NCI-H345 (cell line): Measurements from ENCODE around the gene NKX3-2.

Experiments used
- DNase-seq: peaks from one replicate; lab custom pipeline; 2025; lab: John Stamatoyannopoulos, UW

NKX3-2 gene

GRCh38 chr4:13530823-13531624, 13.3 kb downstream of the NKX3-2 start:
- DNase-seq: no peak

DNA sequence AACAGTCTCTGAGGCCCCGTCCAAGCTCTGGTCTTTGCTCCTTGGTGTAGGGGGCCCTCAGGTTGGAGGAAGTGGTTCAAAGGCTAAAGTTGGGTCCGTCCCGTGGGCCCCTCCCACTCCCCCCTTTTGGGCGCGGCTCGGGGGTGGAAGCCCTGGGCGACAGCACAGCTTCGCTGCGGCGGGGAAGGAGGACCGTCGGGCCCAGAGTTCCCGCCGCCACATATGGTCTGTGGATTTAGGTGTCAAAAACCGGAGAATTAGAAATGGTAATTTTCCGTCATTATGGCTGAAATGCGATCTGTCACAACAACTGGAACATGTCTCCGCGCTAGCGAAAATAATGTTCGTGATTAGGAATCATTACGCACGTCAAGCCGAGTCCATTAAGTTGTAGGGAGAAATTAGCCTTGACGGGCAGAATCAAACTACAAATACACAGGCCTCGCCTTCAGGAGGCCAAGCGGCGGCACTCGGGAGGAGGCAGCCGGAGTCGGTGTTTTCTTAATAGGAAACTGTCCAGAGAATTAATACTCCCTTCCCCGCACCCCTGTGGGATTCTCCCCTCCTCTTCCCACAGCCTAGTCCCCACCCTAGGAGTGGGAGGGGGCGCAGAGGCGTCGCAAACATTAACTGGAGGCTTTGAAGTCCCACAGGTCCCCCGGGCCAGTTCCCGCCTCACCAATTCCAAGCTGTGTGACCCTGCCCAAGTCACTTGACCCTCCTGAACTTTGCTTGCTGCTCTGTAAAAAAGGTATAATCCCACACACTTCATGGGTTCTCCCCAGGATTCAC, 15.0 kb downstream of the NKX3-2 start:
- no peak for DNase-seq

GRCh38 chr4:13528821-13529127, 15.5 kb downstream of the NKX3-2 start:
- no peak for DNase-seq

- DNase-seq: peak; percentile 4
Observed at GRCh38 chr4:13527981-13528820, 16.1 kb downstream of the NKX3-2 start.

DNA sequence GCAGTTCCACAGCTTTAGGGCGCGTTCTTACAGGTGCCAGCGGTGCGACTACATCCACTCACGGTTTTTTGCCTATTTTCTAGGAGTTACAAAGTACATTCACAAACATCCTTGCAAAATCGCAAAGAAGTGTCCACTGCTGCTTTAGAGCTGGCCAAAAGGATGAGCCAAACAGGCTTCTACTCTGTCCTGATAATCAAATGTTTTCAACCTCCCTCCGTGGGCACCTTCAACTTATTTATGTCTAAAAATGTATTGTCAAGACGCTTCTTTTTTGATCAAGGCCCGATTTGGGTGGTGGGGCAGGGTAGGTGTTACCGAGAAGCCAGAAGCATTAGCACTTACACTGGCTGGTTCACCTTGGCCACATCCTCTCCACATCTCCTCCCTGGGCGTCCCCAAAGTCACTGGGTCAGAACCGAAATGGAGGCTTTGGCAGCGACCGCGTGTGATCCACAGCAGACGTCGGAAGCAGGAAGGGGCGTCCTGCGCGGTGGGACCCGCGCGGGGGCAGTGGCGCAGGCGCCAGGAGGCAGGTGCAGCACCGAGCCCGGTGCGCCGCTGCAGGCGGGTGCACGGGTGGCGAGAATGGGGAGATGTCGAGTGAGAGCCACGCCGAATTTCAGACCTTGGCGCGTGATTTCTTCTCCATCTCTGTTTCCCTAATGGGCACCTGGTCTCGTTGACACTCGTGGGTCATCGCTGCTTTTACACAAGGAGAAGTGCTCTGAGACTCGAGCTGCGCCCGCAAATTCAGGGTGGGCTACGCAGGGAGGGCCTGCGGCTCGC, 16.9 kb downstream of the NKX3-2 start:
- peak; percentile 8 for DNase-seq

GRCh38 chr4:13526658-13527057, 17.6 kb downstream of the NKX3-2 start:
- DNase-seq: no peak

DNA sequence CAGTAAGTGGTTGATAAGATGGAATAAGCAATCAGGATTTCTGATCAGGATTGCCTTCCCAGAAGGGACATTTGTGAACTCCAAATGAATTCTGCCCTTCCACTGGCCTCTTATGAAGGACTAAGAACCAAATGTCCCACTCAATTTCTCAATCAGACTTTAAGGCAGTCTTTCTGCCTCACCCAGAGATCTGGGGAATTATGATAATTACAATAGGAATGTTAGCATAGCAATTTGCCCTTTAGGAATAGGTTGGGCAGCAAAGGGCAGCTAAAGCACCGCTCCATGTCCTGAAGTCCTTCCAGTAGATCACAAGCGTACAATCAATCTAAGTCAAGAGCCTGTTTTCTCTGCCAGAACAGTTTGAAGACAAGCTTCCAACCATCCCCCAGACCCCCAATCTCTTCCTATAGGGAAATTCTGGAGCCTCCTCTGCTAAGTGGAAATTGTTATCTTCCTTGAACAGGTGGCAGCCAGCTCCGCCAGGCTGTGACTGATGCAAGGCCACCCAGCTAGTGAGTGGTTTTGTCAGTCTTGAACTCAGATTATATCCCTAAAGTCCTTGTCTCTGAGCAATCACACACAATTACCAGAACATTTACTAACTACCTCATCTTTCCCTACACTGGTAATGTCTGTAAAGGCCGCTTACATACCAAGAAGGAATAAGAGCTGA, 18.6 kb downstream of the NKX3-2 start:
- DNase-seq: no peak

- no peak for DNase-seq
Observed at GRCh38 chr4:13524504-13525243, 19.6 kb downstream of the NKX3-2 start.

DNA sequence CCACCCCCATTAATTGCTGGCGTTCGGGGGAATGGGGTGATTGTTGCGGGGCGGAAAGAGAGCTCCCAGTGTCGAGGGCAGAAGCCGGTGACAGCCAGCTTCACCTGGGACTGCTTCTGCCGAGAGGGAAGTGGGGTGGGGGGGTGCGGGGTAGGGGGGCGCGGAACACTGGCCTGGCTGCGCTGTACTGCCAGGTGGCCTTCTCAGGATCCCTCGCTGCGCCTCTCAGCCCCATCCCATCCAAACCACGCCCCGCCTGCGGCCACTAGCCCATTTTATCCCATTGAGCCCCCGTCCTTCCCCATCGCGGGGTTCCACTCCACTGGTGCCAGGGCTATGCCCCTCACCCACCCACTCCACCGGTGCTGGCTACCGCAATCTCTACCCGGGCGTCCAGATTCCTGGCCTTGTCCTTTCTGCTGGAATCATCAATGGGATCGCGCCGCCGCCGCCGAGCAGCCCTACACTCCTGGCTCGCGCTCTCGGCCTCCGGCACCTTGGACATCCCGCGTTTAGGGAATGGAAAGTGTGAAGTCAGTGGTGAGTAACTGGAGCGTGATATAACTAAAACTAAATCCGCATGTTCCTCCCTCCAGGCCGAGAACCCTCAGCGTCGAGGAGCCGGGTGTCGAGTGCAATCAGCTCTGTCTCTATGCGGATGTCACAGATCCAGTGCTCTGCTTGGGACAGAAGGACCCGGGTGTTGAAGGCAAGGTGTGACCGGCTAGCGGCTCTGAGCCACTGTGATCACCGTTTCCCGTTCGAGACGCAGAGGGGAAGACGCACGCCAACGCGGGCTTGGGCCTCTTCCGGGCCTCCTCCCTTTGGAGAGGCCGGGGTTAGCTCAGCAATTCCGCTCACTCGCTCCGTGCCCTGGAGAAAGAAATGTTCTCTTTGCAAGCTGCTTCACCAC, 20.5 kb downstream of the NKX3-2 start:
- DNase-seq: no peak

DNA sequence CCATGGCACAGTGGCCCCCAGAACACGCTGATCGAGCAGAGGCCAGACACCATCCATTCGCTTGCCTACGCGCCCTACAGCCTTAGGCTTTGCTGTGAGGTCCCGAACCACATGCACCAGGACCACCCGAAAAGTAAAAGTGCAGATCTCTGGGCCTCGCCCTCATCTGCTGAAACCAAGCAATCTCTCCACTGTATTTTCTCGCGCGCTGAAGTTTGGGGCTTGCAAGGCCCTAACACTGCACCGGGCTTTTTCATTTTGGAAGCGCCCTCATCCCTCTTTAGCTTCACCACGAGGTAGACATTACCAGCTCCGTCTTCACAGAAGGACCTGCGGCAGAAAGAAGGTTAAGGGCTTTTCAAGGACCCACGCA, 21.2 kb downstream of the NKX3-2 start:
- no peak for DNase-seq

DNA sequence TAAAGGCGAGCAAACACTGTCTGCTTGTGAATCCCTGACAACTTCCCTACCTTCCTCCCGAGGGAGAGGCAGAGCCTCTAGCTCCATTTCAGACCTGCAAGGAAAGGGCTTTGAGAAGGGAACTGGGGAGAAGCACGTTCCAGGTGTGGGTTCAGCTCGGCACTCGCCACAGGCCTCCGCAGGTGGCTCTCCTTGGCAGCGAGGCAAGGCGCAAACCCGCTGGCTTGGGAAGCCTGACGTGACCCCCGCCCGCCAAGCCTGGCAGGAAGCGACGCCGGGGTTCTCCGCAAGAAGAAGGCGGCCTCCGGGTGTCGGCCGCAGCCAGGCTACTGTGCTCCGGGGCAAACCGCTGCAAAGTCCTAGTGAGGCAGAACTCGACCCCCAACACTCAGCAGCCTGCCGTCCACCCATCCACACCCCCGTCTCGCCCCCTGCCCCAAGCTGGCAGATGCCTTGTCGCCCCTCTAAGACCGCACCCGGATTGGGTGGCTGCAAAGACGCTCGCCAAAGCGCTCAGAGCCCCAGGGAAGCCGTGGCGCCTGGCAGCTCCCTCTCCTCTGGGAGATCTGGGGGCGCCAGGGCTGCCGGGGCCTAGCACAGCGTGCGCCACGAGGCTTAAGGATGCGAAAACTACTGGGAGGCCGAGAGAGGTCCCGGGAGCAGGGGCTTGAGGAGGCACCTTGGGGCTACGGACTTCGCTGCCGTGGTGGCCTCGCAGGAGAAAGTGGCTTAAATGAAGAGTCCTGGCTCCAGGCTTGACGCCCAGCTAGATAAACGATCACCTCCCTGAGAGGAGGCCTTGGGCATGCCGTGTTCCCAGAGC, 21.8 kb downstream of the NKX3-2 start:
- no peak for DNase-seq

DNA sequence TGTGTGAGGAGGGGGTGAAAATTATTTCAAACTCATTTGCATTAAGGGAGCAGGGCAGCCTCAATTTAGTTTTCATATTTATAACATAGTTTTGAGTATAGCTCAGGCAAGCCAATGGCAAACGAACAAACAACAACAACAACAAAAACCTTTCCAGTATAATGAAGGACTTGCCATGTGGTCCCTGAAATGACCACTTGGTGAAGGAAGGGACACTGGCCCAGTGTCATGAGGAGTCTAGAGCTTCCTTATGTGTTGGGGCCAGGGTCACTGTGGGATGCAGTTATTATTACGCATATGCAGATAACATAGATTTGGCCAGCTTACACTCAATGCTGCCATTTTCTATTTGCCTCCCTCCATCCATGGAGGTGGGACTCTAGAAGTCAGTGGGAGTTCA, 23.3 kb downstream of the NKX3-2 start:
- DNase-seq: no peak

GRCh38 chr4:13516315-13516860, 27.9 kb downstream of the NKX3-2 start:
- DNase-seq: no peak

- no peak for DNase-seq
Observed at GRCh38 chr4:13515268-13515667, 29.0 kb downstream of the NKX3-2 start.

DNA sequence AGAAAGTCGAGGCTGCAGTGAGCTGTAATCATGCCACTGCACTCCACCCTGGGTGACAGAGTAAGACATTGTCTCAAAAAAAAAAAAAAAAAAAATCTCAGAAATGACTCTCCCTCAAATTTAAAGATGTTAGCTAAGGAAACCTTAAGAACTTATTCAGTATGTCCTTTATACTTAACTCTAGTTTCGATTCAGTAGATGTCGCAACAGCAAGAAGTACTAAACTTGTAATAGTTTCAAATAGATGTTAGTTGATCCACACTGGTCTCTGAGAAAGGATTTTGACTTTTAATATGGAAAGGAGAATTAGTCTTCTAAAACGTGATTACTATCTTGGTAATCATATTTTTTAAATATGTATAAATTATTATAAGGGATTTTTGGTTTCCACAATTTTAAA, 29.6 kb downstream of the NKX3-2 start:
- DNase-seq: no peak

- no peak for DNase-seq
Observed at GRCh38 chr4:13511101-13511500, 33.2 kb downstream of the NKX3-2 start.

DNA sequence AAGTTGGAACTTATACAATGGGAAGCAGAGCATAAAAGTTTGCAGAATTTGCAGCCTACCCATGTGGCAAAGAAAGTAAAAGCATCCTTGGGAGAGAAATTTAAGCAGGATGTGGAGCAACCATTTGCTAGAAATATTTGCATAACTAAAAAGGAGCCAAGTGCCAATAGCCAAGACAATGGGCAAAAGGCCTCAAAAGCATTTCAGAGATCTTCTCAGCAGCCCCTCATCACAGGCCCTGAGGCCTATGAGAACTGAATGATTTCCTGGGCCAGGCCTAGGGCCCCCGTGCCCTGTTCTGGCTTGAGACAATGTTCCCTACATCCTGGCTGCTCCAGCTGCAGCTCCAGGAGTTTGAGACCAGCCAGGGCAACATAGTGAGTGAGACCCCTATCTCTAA, 34.9 kb downstream of the NKX3-2 start:
- no peak for DNase-seq

DNA sequence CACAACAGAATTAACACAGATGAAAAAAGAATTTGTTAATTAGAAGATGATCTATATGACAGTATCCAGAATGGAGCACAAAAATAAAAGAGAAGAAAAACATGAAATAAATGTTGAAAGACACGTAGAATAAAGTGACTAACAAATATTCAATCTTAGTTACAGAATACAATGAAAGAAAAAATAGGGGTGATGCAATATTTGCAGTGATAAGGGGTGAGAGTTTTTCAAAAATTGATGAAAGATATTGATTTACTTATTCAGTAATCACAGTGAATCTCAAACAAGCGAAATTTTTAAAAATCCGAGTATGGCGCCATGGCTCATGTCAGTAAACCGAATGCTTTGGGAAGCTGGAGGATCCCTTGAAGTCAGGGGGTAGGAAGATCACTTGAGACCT, 39.9 kb downstream of the NKX3-2 start:
- DNase-seq: no peak
